ENCODE results near the gene RSBN1L. TPM values are rescaled to one million over a fixed set of nuclear protein-coding genes. Genes with fewer than 3 reads are reported as not detected.

RSBN1L gene
- total RNA-seq, 2 donors from 2014 or later = 7.5 to 7.9 TPM

- no peaks in the 10 kb centered on the region for H3K4me1 ChIP-seq
- DNase-seq (ENCODE audit: low spot score) = no peak
- H3K4me3 ChIP-seq = no peak overlapping the region
- TF ChIP-seq, protein P1, sequence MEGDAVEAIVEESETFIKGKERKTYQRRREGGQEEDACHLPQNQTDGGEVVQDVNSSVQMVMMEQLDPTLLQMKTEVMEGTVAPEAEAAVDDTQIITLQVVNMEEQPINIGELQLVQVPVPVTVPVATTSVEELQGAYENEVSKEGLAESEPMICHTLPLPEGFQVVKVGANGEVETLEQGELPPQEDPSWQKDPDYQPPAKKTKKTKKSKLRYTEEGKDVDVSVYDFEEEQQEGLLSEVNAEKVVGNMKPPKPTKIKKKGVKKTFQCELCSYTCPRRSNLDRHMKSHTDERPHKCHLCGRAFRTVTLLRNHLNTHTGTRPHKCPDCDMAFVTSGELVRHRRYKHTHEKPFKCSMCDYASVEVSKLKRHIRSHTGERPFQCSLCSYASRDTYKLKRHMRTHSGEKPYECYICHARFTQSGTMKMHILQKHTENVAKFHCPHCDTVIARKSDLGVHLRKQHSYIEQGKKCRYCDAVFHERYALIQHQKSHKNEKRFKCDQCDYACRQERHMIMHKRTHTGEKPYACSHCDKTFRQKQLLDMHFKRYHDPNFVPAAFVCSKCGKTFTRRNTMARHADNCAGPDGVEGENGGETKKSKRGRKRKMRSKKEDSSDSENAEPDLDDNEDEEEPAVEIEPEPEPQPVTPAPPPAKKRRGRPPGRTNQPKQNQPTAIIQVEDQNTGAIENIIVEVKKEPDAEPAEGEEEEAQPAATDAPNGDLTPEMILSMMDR (IDR thresholded peaks at IDR 0.05) = no peak
- H3K27ac ChIP-seq = no peak overlapping the region
- no peaks in the 10 kb centered on the region for H3K36me3 ChIP-seq
- H3K9me3 ChIP-seq = peaks cover 12 to 36% of the 10 kb centered on the region in 2 donors
- no peaks in the 10 kb centered on the region for H3K27me3 ChIP-seq
Measured at GRCh38 chr7:77819021-77819420, 122.8 kb downstream of the RSBN1L start.

- Histone ChIP-seq H3K36me3 (no peaks in the 10 kb centered on the region), H3K27me3 (no peaks in the 10 kb centered on the region), H3K4me1 (no peaks in the 10 kb centered on the region), H3K4me3 (no peak overlapping the region), H3K9me3 (peaks cover 12 to 41% of the 10 kb centered on the region in 2 donors), H3K27ac (no peak overlapping the region)
- TF ChIP-seq, protein P1 (IDR thresholded peaks at IDR 0.05) = no peak
- no peak for DNase-seq (ENCODE audit: low spot score)
Measured at GRCh38 chr7:77820967-77821366, 124.7 kb downstream of the RSBN1L start.

DNA sequence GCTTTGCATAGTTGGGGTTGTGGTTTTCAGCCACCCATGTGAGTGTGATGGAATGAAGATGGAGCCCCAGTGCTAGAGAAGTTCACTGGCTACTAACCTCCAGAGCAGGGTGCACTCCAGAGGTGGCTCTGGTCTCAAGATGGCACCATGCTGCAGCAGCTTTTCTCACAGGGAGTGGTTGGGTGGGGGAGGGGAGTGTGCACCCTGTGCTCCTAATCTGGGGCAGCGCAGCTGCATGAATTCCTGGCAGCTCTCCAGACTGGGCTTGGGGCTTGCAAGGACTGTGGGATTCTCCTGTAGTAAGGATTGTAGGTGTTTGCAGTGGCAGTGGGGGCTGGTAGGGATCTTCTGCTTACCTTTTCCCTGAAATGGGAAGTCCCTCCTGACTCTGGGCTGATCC, 126.0 kb downstream of the RSBN1L start:
- TF ChIP-seq, protein P1 (IDR thresholded peaks at IDR 0.05) = no peak
- Histone ChIP-seq H3K27ac (no peak overlapping the region), H3K27me3 (no peaks in the 10 kb centered on the region), H3K4me1 (no peaks in the 10 kb centered on the region), H3K36me3 (no peaks in the 10 kb centered on the region), H3K4me3 (no peak overlapping the region), H3K9me3 (peaks cover 12 to 42% of the 10 kb centered on the region in 2 donors)
- DNase-seq (ENCODE audit: low spot score) = no peak

- Histone ChIP-seq H3K27me3 (no peaks in the 10 kb centered on the region), H3K4me1 (no peaks in the 10 kb centered on the region), H3K36me3 (no peaks in the 10 kb centered on the region), H3K4me3 (no peak overlapping the region), H3K9me3 (peaks cover 12 to 33% of the 10 kb centered on the region in 2 donors), H3K27ac (no peak overlapping the region)
- TF ChIP-seq, protein P1 (IDR thresholded peaks at IDR 0.05) = no peak
- DNase-seq (ENCODE audit: low spot score) = no peak
Measured at GRCh38 chr7:77823787-77824186, 127.5 kb downstream of the RSBN1L start.

GRCh38 chr7:77824636-77825035, 128.4 kb downstream of the RSBN1L start:
- no peak for DNase-seq (ENCODE audit: low spot score)
- H3K9me3 ChIP-seq = peaks cover 12 to 26% of the 10 kb centered on the region in 2 donors

DNA sequence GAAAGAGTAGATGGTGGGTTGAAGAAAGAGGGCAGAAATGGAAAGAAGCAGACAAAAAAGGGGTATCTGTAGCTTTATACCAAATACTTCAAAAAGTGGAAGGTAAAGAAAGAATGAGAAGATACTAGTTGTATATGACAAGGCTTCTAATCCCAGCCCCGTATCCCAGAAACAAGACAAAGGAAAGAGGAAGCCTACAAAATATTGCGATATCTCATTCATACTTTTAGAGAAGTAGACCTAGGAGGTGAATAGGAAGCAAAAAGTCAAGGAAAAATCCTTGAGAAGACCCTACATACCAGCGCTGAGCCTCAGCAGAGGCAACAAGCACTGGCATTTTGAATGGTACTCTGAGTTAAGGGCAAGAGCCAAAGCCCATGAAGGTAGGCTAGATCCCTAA, 128.9 kb downstream of the RSBN1L start:
- TF ChIP-seq, protein P1 (IDR thresholded peaks at IDR 0.05) = no peak
- peaks cover 12 to 21% of the 10 kb centered on the region in 2 donors for H3K9me3 ChIP-seq
- no peaks in the 10 kb centered on the region for H3K4me1 ChIP-seq
- H3K4me3 ChIP-seq = no peak overlapping the region
- no peak for DNase-seq (ENCODE audit: low spot score)
- H3K27ac ChIP-seq = no peak overlapping the region
- no peaks in the 10 kb centered on the region for H3K36me3 ChIP-seq
- no peaks in the 10 kb centered on the region for H3K27me3 ChIP-seq

More at GRCh38 chr7:77824636-77825035, 128.4 kb downstream of the RSBN1L start:
- H3K4me1 ChIP-seq = no peaks in the 10 kb centered on the region
- H3K36me3 ChIP-seq = no peaks in the 10 kb centered on the region
- no peaks in the 10 kb centered on the region for H3K27me3 ChIP-seq
- no peak overlapping the region for H3K4me3 ChIP-seq
- TF ChIP-seq, protein P1 (IDR thresholded peaks at IDR 0.05) = no peak
- no peak overlapping the region for H3K27ac ChIP-seq
